GM18907 (cell line): ENCODE data around the gene CSRNP3.

Experiments
- ATAC-seq: cut with Tn5 transposase; IDR thresholded peaks from one replicate; pipeline ENCODE4 v1.9.1; 2021; ENCODE audit warnings: mild to moderate bottlenecking, moderate library complexity; ENCODE audit not compliant: unreplicated experiment

CSRNP3 gene

GRCh38 chr2:165467921-165468320 lies 1.6 kb upstream of the CSRNP3 start:
- ATAC-seq = no peak

- ATAC-seq = no peak
Observed at GRCh38 chr2:165470361-165470760, 863 bp downstream of the CSRNP3 start.

DNA sequence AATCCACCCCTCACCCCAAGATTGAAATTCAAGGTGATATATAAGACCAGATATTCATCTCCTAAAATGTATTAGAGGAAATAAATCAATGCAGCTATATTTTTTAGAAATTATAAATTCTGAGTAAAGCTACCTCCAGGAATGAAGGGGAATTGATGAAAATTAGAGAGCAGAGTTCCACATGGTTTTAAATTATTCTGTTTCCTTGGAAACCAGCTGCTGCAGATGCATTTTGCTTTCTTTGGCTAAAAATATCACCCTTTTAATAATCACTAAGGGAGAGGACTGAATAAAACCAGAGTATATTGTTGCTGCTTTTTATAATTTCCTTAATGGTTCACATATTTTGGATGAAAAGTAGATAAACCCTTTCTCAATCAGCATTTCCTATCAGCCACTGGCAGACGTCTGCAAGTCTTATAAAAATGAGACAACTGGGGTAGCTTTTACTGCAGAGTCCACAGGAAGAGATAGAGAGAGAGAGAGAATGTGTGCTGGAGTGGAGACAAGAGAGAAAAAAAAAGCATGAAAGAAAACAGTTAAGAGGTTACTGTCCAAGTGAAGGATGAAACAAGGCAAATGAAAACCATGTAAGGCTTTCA lies 2.0 kb downstream of the CSRNP3 start:
- ATAC-seq = no peak

- ATAC-seq = no peak
Observed at GRCh38 chr2:165472922-165473321, 3.4 kb downstream of the CSRNP3 start.

- ATAC-seq = no peak
Observed at GRCh38 chr2:165474619-165475276, 5.2 kb downstream of the CSRNP3 start.

GRCh38 chr2:165475277-165476004 lies 5.9 kb downstream of the CSRNP3 start:
- ATAC-seq = no peak

GRCh38 chr2:165479856-165480255 lies 10.4 kb downstream of the CSRNP3 start:
- no peak for ATAC-seq

GRCh38 chr2:165494573-165494972 lies 25.1 kb downstream of the CSRNP3 start:
- no peak for ATAC-seq

DNA sequence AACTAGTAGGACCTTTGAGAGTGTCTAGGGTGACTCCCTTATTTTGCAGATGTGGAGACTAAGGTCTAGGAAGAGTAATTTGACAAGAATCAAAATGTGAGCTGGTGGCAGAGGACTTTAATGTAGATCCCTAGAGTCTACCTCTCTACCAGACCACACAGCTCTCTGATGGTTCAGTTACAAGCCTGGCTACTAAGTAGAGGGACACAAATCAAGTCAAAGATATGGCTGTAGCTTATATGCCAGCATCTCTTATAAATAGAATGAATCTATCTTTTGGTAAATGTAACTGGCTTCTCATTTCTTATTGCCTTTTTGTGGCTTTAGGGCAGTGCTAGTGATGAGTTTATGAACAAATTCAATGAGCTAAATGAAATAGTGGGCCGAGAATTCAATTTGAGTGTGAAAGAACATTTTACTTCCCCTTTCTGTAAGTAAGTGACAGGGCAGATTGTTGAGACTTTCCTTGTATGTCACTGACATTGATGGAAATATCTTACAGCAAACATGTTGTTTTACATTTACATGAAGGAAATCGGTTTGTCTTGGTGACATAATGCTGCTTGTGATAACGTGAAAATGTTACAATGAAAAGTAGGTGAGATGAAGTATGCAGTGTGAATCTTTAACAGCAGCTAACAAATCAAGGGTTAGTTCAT lies 28.3 kb downstream of the CSRNP3 start:
- ATAC-seq = no peak

GRCh38 chr2:165499131-165499530 lies 29.6 kb downstream of the CSRNP3 start:
- ATAC-seq = no peak

DNA sequence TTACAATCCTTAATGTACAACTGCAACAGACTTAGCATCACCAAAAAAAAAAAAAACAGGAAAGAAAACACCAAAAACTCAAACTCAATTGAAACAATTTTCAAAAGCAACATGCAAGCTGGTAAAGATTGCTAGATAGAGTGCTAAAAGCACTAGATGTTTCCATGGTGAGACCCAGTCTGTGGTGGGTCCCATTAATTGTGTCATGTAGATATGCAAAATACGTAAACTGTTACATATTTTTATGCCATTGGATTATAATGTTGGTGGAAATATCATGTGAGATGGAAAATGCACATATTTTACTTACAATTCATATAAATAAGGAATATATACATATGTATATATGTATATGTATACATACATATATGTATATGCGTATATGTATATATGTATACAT lies 30.5 kb downstream of the CSRNP3 start:
- ATAC-seq = no peak

- ATAC-seq = no peak
Observed at GRCh38 chr2:165500816-165501215, 31.3 kb downstream of the CSRNP3 start.

- no peak for ATAC-seq
Observed at GRCh38 chr2:165505514-165505913, 36.0 kb downstream of the CSRNP3 start.

- ATAC-seq = no peak
Observed at GRCh38 chr2:165508927-165509326, 39.4 kb downstream of the CSRNP3 start.

- ATAC-seq = no peak
Observed at GRCh38 chr2:165513479-165513878, 44.0 kb downstream of the CSRNP3 start.

DNA sequence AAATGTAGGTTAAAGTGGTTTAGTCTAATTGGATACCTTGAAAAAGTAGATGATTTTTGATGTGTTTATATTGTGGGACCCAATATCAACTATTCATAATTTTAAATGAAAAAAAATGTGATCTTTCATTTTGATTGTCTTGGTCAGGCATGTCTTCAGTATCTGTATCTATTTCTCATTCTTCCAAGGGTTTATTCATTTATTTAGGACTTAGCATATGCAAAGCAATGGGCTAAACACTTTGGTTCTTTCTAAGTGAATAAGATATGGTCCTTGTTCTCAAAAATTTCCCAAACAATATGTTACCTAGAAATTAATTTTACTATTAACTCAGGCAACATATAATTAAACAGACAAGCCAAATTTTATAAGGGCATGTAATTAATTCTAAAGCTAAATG lies 49.1 kb downstream of the CSRNP3 start:
- ATAC-seq = no peak

GRCh38 chr2:165522719-165523118 lies 53.2 kb downstream of the CSRNP3 start:
- ATAC-seq = no peak

DNA sequence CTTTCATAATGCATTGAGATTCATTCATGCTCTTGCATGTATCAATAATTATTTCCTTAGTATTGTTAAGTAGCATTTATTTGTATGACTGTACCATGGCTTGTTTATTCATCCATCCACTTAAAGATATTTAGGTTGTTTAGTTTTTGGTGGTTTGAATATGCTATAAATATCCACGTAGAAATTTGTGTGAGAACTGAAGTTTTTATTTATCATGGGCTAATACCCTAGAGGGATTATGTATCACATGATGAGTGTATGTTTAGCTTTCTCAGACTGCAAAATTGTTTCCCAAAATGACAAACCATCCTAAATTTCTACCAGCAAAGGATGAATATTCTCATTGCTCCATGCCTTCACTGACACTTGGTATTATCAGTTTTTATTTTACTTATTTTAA lies 55.2 kb downstream of the CSRNP3 start:
- no peak for ATAC-seq

DNA sequence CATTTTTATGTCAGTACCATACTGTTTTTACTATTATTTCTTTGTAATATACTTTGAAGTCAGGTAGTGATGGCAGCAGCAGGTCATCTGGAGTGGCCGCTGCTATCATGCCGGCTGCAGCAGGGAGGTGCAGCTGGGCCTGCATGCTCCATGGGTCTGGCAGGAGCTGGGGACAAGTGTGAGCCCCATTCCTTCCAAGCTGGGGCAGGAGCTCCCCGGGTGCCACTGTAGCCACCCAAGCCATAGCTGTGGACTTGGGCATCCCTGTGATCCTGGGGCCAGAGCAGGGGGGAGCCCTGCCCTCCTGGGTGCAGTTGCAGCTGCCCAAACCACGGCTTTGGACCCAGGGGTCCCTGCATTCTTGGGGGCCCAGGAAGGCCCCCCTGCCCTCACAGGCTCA lies 59.2 kb downstream of the CSRNP3 start:
- peak; percentile 19 for ATAC-seq

- ATAC-seq = peak; percentile 61
Observed at GRCh38 chr2:165529130-165529529, 59.6 kb downstream of the CSRNP3 start.

- ATAC-seq = no peak
Observed at GRCh38 chr2:165533331-165533730, 63.8 kb downstream of the CSRNP3 start.

- no peak for ATAC-seq
Observed at GRCh38 chr2:165535471-165535870, 66.0 kb downstream of the CSRNP3 start.
